ENCODE measurements around the gene ESD.

The ESD gene

GRCh38 chr13:46745062-46745461 lies 51.9 kb downstream of the ESD start:
- no peak for TF ChIP-seq CTCF (IDR thresholded peaks at IDR 0.05; ENCODE audit: extremely low read depth, insufficient read depth, missing control alignments)
- DNase-seq (ENCODE audit: low spot score), result no peak
- in situ Hi-C loops (cut with MboI; ENCODE audit: low pct_unique_long_range_greater_than_20kb, low sequenced_read_pairs, unreplicated experiment), result no loop called here

- DNase-seq (ENCODE audit: low spot score), result no peak
- in situ Hi-C loops (cut with MboI; ENCODE audit: low pct_unique_long_range_greater_than_20kb, low sequenced_read_pairs, unreplicated experiment), result no loop called here
- TF ChIP-seq CTCF (IDR thresholded peaks at IDR 0.05; ENCODE audit: extremely low read depth, insufficient read depth, missing control alignments), result no peak
Observed at GRCh38 chr13:46743191-46743590, 53.8 kb downstream of the ESD start.

- in situ Hi-C loops (cut with MboI; ENCODE audit: low pct_unique_long_range_greater_than_20kb, low sequenced_read_pairs, unreplicated experiment), result no loop called here
- no peak for DNase-seq (ENCODE audit: low spot score)
- no peak for TF ChIP-seq CTCF (IDR thresholded peaks at IDR 0.05; ENCODE audit: extremely low read depth, insufficient read depth, missing control alignments)
Observed at GRCh38 chr13:46739447-46740098, 57.4 kb downstream of the ESD start.

- in situ Hi-C loops (cut with MboI; ENCODE audit: low pct_unique_long_range_greater_than_20kb, low sequenced_read_pairs, unreplicated experiment), result no loop called here
- no peak for TF ChIP-seq CTCF (IDR thresholded peaks at IDR 0.05; ENCODE audit: extremely low read depth, insufficient read depth, missing control alignments)
Observed at GRCh38 chr13:46738766-46739165, 58.2 kb downstream of the ESD start.

GRCh38 chr13:46738055-46738454 lies 58.9 kb downstream of the ESD start:
- no peak for DNase-seq (ENCODE audit: low spot score)
- in situ Hi-C loops (cut with MboI; ENCODE audit: low pct_unique_long_range_greater_than_20kb, low sequenced_read_pairs, unreplicated experiment), result no loop called here
- no peak for TF ChIP-seq CTCF (IDR thresholded peaks at IDR 0.05; ENCODE audit: extremely low read depth, insufficient read depth, missing control alignments)

More at GRCh38 chr13:46738766-46739165, 58.2 kb downstream of the ESD start:
- DNase-seq (ENCODE audit: low spot score), result no peak

- no peak for DNase-seq (ENCODE audit: low spot score)
- in situ Hi-C loops (cut with MboI; ENCODE audit: low pct_unique_long_range_greater_than_20kb, low sequenced_read_pairs, unreplicated experiment), result no loop called here
- TF ChIP-seq CTCF (IDR thresholded peaks at IDR 0.05; ENCODE audit: extremely low read depth, insufficient read depth, missing control alignments), result no peak
Observed at GRCh38 chr13:46736541-46737310, 60.2 kb downstream of the ESD start.

Measured in GM13977 (cell line).